A549 (cell line): Measurements from ENCODE around the gene ST6GAL1. TPM values are rescaled to one million over a fixed set of nuclear protein-coding genes. Genes with fewer than 3 reads are reported as not detected.

Experiments used
- ATAC-seq, 2 experiments: fragments of 200-7000 bp in 1 of 2; fragments of >200 bp in 1 of 2; cut with Nextera tagmentation in 1 of 2; cut with Tn5 transposase in 1 of 2; 3 replicates each; pipeline versions ENCODE4 v1.8.0 to v1.9.1; 2018 to 2020; ENCODE audit warnings: mild to moderate bottlenecking in 1 of 2, moderate library complexity in 1 of 2
- CTCF ChIA-PET: fragments of 300-600 bp; sonication (Branson Sonifier 250); formaldehyde crosslinking; extraction: SDS; loops from one replicate; lab custom pipeline; 2021; ENCODE audit warnings: antibody characterized with exemption, inconsistent platforms; lab: Yijun Ruan, JAX
- POLR2A ChIA-PET: fragments of 350-600 bp; formaldehyde crosslinking; extraction: SDS; loops from one replicate; lab custom pipeline; 2021; ENCODE audit warnings: antibody characterized with exemption, inconsistent platforms; lab: Yijun Ruan, JAX
- DNase-seq, 2 experiments: peaks; one replicate each; pipeline versions ENCODE4 v3.0.0 to v3.0.0-alpha.2; 2011 to 2016; ENCODE audit warnings: low read depth in 1 of 2, low spot score in 1 of 2
- FAIRE-seq: peaks from 2 replicates; lab custom pipeline; 2011; peaks lifted over from hg19 to GRCh38; lab: Jason Lieb, UNC
- H3K27ac ChIP-seq, 2 experiments: fragments of >200 bp; sonication (Bioruptor Twin); formaldehyde crosslinking; 3 replicates each; pipeline ENCODE4 v1.5.1; 2016 to 2017
- H3K4me1 ChIP-seq: fragments of >200 bp; sonication (Bioruptor Twin); formaldehyde crosslinking; 3 replicates; pipeline ENCODE4 v1.6.1; 2016
- H3K4me2 ChIP-seq: fragments of >200 bp; sonication (Bioruptor Twin); formaldehyde crosslinking; 3 replicates; pipeline ENCODE4 v1.6.1; 2016
- H3K4me3 ChIP-seq: fragments of >200 bp; sonication (Bioruptor Twin); formaldehyde crosslinking; 3 replicates; pipeline ENCODE4 v1.5.1; 2016
- H3K9me3 ChIP-seq: fragments of >200 bp; sonication (Bioruptor Twin); formaldehyde crosslinking; 3 replicates; pipeline ENCODE4 v1.6.1; 2016
- ATOH8 ChIP-seq: fragments of 250-450 bp; sonication (Bioruptor Pico); IDR thresholded peaks from 2 replicates; pipeline ENCODE4 v1.5.0; 2020; ENCODE audit warnings: low read depth, mild to moderate bottlenecking, moderate library complexity
- BCL3 ChIP-seq: fragments of >200 bp; sonication (Bioruptor Twin); formaldehyde crosslinking; IDR thresholded peaks from 3 replicates; pipeline ENCODE4 v1.6.1; 2016
- CEBPB ChIP-seq, 2 experiments: fragments of >200 bp in 1 of 2; sonication (Bioruptor Twin) in 1 of 2; formaldehyde crosslinking in 1 of 2; IDR thresholded peaks; 2 replicates each; pipeline ENCODE4 v1.6.1; 2012 to 2016
- CHD2 ChIP-seq: fragments of 150-350 bp; IDR thresholded peaks from 2 replicates; pipeline ENCODE4 v1.6.1; 2014; ENCODE audit warnings: low read length; ENCODE audit not compliant: partially characterized antibody
- CHD4 ChIP-seq: fragments of 200-600 bp; sonication (generic); IDR thresholded peaks from 2 replicates; pipeline ENCODE4 v1.6.1; 2016; ENCODE audit warnings: antibody characterized with exemption, mild to moderate bottlenecking, borderline replicate concordance
- EHMT2 ChIP-seq: fragments of 200-600 bp; sonication (generic); IDR thresholded peaks from 2 replicates; pipeline ENCODE4 v1.6.1; 2016; ENCODE audit warnings: antibody characterized with exemption, low read depth, mild to moderate bottlenecking, moderate library complexity
- FOSB ChIP-seq: fragments of 250-450 bp; sonication (Bioruptor Pico); IDR thresholded peaks from 2 replicates; pipeline ENCODE4 v1.5.0; 2020; ENCODE audit warnings: mild to moderate bottlenecking, moderate library complexity
- FOSL2 ChIP-seq, 2 experiments: fragments of 450-650 bp in 1 of 2; fragments of >200 bp in 1 of 2; sonication (Bioruptor Twin) in 1 of 2; formaldehyde crosslinking; IDR thresholded peaks; 2 replicates each; pipeline versions ENCODE4 v1.5.0 to v1.6.1; 2016 to 2020; ENCODE audit warnings: mild to moderate bottlenecking in 1 of 2, moderate library complexity in 1 of 2
- FOXS1 ChIP-seq: fragments of 250-450 bp; sonication (Bioruptor Pico); IDR thresholded peaks from 2 replicates; pipeline ENCODE4 v1.5.0; 2020; ENCODE audit warnings: mild to moderate bottlenecking, moderate library complexity
- GATA3 ChIP-seq: IDR thresholded peaks from 2 replicates; pipeline ENCODE4 v1.6.1; 2012; ENCODE audit warnings: borderline replicate concordance
- HDAC2 ChIP-seq: fragments of 200-600 bp; sonication (generic); IDR thresholded peaks from 2 replicates; pipeline ENCODE4 v1.6.1; 2016
- HMGXB4 ChIP-seq: fragments of 250-450 bp; sonication (Bioruptor Pico); IDR thresholded peaks from 2 replicates; pipeline ENCODE4 v1.5.0; 2021; ENCODE audit warnings: mild to moderate bottlenecking, moderate library complexity, borderline replicate concordance
- HOXA7 ChIP-seq: fragments of 250-450 bp; sonication (Bioruptor Pico); IDR thresholded peaks from 2 replicates; pipeline ENCODE4 v1.5.0; 2020; ENCODE audit warnings: mild to moderate bottlenecking, moderate library complexity
- KDM1A ChIP-seq: fragments of 200-600 bp; sonication (generic); IDR thresholded peaks from 2 replicates; pipeline ENCODE4 v1.6.1; 2016; ENCODE audit warnings: low read depth, mild to moderate bottlenecking
- MAFK ChIP-seq: fragments of 450-650 bp; IDR thresholded peaks from 2 replicates; pipeline ENCODE4 v1.6.1; 2014; ENCODE audit not compliant: partially characterized antibody
- MAZ ChIP-seq: fragments of 150-350 bp; IDR thresholded peaks from 2 replicates; pipeline ENCODE4 v1.6.1; 2014; ENCODE audit warnings: antibody characterized with exemption, low read depth, low read length, borderline replicate concordance
- NFE2L2 ChIP-seq: fragments of 150-350 bp; conservative IDR thresholded peaks from 2 replicates; pipeline ENCODE4 v1.6.1; 2014; ENCODE audit warnings: low read length
- PHF8 ChIP-seq: fragments of 200-600 bp; sonication (generic); IDR thresholded peaks from 2 replicates; pipeline ENCODE4 v1.6.1; 2016; ENCODE audit warnings: low read depth, mild to moderate bottlenecking, antibody characterized with exemption, moderate library complexity, borderline replicate concordance
- POLR2AphosphoS2 ChIP-seq: conservative IDR thresholded peaks from 2 replicates; pipeline ENCODE4 v1.6.1; 2012; ENCODE audit warnings: low read length, improper control_type of control experiment, inconsistent platforms
- RAD21 ChIP-seq, 2 experiments: fragments of >200 bp in 1 of 2; sonication (Bioruptor Twin) in 1 of 2; formaldehyde crosslinking in 1 of 2; IDR thresholded peaks in 1 of 2; conservative IDR thresholded peaks in 1 of 2; 2 replicates in 1 of 2; 3 replicates in 1 of 2; pipeline ENCODE4 v1.6.1; 2012 to 2018; ENCODE audit warnings: inconsistent platforms in 1 of 2
- RCOR1 ChIP-seq: fragments of 150-350 bp; IDR thresholded peaks from 2 replicates; pipeline ENCODE4 v1.6.1; 2014; ENCODE audit warnings: antibody characterized with exemption, low read length, low read depth
- RFX5 ChIP-seq: fragments of 450-650 bp; IDR thresholded peaks from 2 replicates; pipeline ENCODE4 v1.7.1; 2014; ENCODE audit warnings: antibody characterized with exemption, mild to moderate bottlenecking, moderate library complexity
- SMC3 ChIP-seq: fragments of >200 bp; sonication (Bioruptor Twin); formaldehyde crosslinking; IDR thresholded peaks from 3 replicates; pipeline ENCODE4 v1.6.1; 2018; ENCODE audit warnings: inconsistent platforms
- ZC3H11A ChIP-seq: fragments of 450-650 bp; IDR thresholded peaks from 2 replicates; pipeline ENCODE4 v1.6.1; 2014; ENCODE audit warnings: antibody characterized with exemption, mild to moderate bottlenecking
- ZFP36 ChIP-seq: fragments of 450-650 bp; IDR thresholded peaks from 2 replicates; pipeline ENCODE4 v1.6.1; 2014; ENCODE audit warnings: borderline replicate concordance; ENCODE audit not compliant: partially characterized antibody
- WGBS: methylation state at CpG from one replicate; pipeline ENCODE4 v1.1.6; 2017; ENCODE audit errors: missing lambda C conversion rate; 5-methylcytosine and 5-hydroxymethylcytosine counted together
- polyA plus RNA-seq, 4 experiments: library from polyadenylated mRNA; depleted of rRNA in 3 of 4; stranded (reverse); fragments of >200 nt; fragmentation: RNase III in 1 of 4; extraction: RNeasy Plus Mini Kit Qiagen cat#74134 plus additional on column Dnase treatment in 1 of 4; gene quantifications; 2 replicates in 3 of 4; 3 replicates in 1 of 4; pipeline ENCODE4 v1.2.3, GENCODE V29; 2011 to 2017
- TF ChIP-seq, protein P1 (sequence below): IDR thresholded peaks from 2 replicates; pipeline ENCODE4 v1.6.1; 2012

Gene ST6GAL1
- polyA plus RNA-seq, 2 of the 4 experiments (the other 2 are of a cell fraction) = 3.9 to 6.5 TPM

- H3K9me3 ChIP-seq = no peaks in the 10 kb centered on the region
- ChIA-PET CTCF (no interaction called here), POLR2A (interaction anchor here (0.7 kb wide), 1 partner anchor 292 kb away, joined by 6 read pairs; no protein-coding TSS in a partner anchor)
- WGBS = 86% methylated on average over 8 of the region's 8 CpGs
- ATAC-seq (no peak), DNase-seq (no peak)
- no peak overlapping the region for H3K27ac ChIP-seq
- TF ChIP-seq RCOR1 (no peak), ATOH8 (CRISPR knock-in tag) (no peak), POLR2AphosphoS2 (no peak), HDAC2 (no peak), MAZ (no peak), NFE2L2 (no peak), HMGXB4 (CRISPR knock-in tag) (no peak), PHF8 (no peak), ZFP36 (no peak), FOXS1 (CRISPR knock-in tag) (no peak), FOSB (CRISPR knock-in tag) (no peak), ZC3H11A (no peak), RAD21 (conservative IDR thresholded peaks at IDR 0.05 in 1 of 2, IDR thresholded peaks at IDR 0.05 in 1 of 2) (no peak), SMC3 (no peak)
- TF ChIP-seq, protein P1, sequence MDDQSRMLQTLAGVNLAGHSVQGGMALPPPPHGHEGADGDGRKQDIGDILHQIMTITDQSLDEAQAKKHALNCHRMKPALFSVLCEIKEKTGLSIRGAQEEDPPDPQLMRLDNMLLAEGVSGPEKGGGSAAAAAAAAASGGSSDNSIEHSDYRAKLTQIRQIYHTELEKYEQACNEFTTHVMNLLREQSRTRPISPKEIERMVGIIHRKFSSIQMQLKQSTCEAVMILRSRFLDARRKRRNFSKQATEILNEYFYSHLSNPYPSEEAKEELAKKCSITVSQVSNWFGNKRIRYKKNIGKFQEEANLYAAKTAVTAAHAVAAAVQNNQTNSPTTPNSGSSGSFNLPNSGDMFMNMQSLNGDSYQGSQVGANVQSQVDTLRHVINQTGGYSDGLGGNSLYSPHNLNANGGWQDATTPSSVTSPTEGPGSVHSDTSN = no peak
- TF ChIP-seq, all 56 proteins: peak for 0
- FAIRE-seq = no peak
- no peaks in the 10 kb centered on the region for H3K4me1 ChIP-seq
- no peak overlapping the region for H3K4me2 ChIP-seq
- no peak overlapping the region for H3K4me3 ChIP-seq
Measured at GRCh38 chr3:186945255-186945823, 15.0 kb downstream of the ST6GAL1 start.

DNA sequence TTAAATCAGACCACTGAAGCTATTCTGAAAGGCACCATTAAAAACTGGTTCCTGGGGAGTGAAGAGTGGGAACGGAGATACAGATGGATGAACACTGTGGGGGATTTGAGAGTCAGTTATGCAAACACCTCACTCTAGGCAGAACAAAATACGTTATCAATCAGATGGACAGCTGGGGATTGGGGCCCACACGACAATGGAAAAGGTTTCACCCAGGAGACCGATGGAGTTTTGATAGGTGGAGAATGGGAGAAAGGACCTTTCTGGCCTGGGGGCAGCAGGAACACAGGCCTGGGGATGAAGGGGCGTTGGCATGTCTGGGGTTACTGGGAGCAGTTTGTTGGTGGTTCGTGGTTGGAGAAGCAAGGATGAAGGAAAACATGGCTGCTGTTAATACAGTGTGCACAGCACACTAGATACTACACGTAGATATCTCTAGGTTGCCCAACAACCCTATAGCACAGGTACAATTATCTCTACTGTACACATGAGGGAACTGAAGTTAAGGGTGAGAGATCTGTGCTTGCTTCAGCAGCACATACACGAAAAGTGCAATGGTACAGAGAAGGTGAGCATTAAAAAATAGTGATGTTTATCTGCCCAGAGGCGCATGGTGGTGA lies 16.5 kb downstream of the ST6GAL1 start:
- CTCF ChIA-PET = interaction anchor here (1.0 kb wide), 1 partner anchor 11 kb away, joined by 3 read pairs; no protein-coding TSS in a partner anchor
- WGBS = 79% methylated on average over 9 of the region's 9 CpGs
- POLR2A ChIA-PET = no interaction called here
- no peak overlapping the region for H3K4me3 ChIP-seq
- no peak for DNase-seq
- no peak for TF ChIP-seq PHF8
- TF ChIP-seq ZFP36 = no peak
- no peak for TF ChIP-seq GATA3
- TF ChIP-seq EHMT2 = no peak
- no peak for TF ChIP-seq FOSL2 (IDR thresholded peaks at IDR 0.05)
- no peak for TF ChIP-seq FOSL2 (CRISPR knock-in tag; IDR thresholded peaks at IDR 0.05)
- TF ChIP-seq CHD2 = no peak
- no peak for TF ChIP-seq RFX5
- TF ChIP-seq FOXS1 (CRISPR knock-in tag) = no peak
- TF ChIP-seq, protein P1 = no peak
- no peak for TF ChIP-seq HOXA7 (CRISPR knock-in tag)
- no peak for TF ChIP-seq CHD4
- TF ChIP-seq BCL3 = no peak
- TF ChIP-seq SMC3 = no peak
- no peak for TF ChIP-seq MAFK
- TF ChIP-seq ZC3H11A = no peak
- no peak for TF ChIP-seq KDM1A
- TF ChIP-seq CEBPB (IDR thresholded peaks at IDR 0.05) = no peak
- FAIRE-seq = no peak
- H3K27ac ChIP-seq = no peak overlapping the region
- H3K4me1 ChIP-seq = no peaks in the 10 kb centered on the region
- no peak for ATAC-seq
- no peak overlapping the region for H3K4me2 ChIP-seq
- no peaks in the 10 kb centered on the region for H3K9me3 ChIP-seq
